ENCODE results near the gene KCTD17. TPM values are rescaled to one million over a fixed set of nuclear protein-coding genes. Genes with fewer than 3 reads are reported as not detected.

The KCTD17 gene
- total RNA-seq, 4 donors from 2014 or later, result 9.5 to 30.5 (median 13.5) TPM

DNA sequence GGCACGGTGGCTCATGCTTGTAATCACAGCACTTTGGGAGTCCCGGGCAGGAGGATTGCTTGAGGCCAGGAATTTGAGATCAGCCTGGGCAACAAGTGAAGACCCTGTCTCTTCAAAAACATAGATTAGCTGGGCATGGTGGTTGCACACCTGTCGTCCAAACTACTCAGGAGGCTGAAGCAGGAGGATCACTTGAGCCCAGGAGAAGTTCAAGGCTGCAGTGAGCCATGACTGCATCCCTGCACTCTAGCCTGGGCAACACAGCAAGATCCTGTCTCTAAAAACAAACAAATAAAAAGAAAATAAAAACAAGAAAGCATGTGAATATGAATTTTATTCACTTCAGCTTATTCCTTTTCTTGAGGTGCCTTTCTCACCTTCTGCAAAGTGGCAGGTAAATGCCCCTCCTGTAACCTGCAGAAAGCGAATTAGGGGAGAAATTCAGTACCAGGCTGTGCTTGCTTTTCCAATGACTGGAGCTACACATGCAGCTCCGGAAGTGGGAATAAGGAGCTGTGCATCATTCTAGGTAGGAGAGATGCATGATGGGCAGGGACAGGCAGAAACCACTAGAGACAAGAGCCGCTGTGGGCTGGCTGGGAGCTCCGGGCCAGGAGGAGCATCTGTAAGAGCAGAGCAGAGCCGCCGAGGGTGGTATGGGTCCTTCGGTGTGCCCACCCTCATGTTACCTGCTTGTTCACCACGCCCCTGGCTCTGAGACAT lies 14.7 kb upstream of the KCTD17 start:
- Histone ChIP-seq H3K36me3 (no peaks in the 10 kb centered on the region), H3K4me1 (peaks cover 0 to 21% (median 2%) of the 10 kb centered on the region in 4 donors), H3K4me3 (no peak overlapping the region), H3K27ac (no peak overlapping the region), H3K9me3 (no peaks in the 10 kb centered on the region), H3K27me3 (no peaks in the 10 kb centered on the region)
- TF ChIP-seq, protein P1, sequence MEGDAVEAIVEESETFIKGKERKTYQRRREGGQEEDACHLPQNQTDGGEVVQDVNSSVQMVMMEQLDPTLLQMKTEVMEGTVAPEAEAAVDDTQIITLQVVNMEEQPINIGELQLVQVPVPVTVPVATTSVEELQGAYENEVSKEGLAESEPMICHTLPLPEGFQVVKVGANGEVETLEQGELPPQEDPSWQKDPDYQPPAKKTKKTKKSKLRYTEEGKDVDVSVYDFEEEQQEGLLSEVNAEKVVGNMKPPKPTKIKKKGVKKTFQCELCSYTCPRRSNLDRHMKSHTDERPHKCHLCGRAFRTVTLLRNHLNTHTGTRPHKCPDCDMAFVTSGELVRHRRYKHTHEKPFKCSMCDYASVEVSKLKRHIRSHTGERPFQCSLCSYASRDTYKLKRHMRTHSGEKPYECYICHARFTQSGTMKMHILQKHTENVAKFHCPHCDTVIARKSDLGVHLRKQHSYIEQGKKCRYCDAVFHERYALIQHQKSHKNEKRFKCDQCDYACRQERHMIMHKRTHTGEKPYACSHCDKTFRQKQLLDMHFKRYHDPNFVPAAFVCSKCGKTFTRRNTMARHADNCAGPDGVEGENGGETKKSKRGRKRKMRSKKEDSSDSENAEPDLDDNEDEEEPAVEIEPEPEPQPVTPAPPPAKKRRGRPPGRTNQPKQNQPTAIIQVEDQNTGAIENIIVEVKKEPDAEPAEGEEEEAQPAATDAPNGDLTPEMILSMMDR (IDR thresholded peaks at IDR 0.05), result no peak
- TF ChIP-seq POLR2A (IDR thresholded peaks at IDR 0.05), result no peak
- no peak for DNase-seq

DNA sequence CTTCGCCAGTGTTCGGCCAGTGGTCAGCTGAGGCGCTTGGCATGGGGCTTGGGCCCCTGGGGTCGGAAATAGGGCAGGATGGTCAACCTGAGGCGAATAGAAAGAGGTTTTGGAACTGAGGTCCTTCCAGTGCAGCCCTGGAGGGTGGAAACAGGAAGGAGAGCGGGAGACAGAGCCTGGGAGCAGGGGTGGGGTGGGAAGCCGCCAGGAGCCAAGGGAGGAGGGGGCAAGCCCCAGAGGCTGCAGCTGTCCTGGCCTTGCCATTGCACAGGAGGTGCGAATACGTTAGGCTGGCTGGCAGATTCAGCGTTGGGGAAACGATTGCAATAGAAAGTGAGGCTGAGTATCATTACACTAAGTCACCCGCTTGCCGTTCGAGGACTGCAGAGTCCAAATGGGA lies 13.9 kb upstream of the KCTD17 start:
- H3K27me3 ChIP-seq, result no peaks in the 10 kb centered on the region
- peaks cover 0 to 20% (median 2%) of the 10 kb centered on the region in 4 donors for H3K4me1 ChIP-seq
- no peaks in the 10 kb centered on the region for H3K9me3 ChIP-seq
- no peak overlapping the region for H3K27ac ChIP-seq
- no peak overlapping the region for H3K4me3 ChIP-seq
- no peak for DNase-seq
- TF ChIP-seq, protein P1 (IDR thresholded peaks at IDR 0.05), result no peak
- no peak for TF ChIP-seq POLR2A (IDR thresholded peaks at IDR 0.05)
- H3K36me3 ChIP-seq, result no peaks in the 10 kb centered on the region

DNA sequence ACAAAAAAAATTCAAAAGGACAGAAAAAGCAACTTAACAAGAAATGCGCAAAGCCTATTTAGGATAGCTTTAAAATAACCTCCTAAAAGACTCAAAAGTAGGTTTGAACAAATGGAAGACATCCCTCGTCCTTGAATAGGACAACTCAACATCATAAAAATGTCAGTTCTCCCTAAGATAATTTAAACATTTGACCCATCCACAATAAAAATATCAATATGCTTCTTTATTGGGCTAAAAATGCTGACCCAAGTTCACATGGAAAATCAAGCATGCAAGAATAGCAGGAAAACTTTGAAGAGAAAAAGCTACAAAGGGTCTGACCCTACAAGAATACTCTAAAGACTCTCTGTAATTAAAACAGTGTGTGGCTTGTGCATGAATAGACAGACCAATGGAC lies 12.1 kb upstream of the KCTD17 start:
- no peaks in the 10 kb centered on the region for H3K27me3 ChIP-seq
- H3K36me3 ChIP-seq, result no peaks in the 10 kb centered on the region
- H3K9me3 ChIP-seq, result no peaks in the 10 kb centered on the region
- H3K4me1 ChIP-seq, result peaks cover 0 to 22% (median 0%) of the 10 kb centered on the region in 4 donors
- no peak for DNase-seq
- H3K27ac ChIP-seq, result no peak overlapping the region
- TF ChIP-seq, protein P1 (IDR thresholded peaks at IDR 0.05), result no peak
- no peak for TF ChIP-seq POLR2A (IDR thresholded peaks at IDR 0.05)
- no peak overlapping the region for H3K4me3 ChIP-seq

DNA sequence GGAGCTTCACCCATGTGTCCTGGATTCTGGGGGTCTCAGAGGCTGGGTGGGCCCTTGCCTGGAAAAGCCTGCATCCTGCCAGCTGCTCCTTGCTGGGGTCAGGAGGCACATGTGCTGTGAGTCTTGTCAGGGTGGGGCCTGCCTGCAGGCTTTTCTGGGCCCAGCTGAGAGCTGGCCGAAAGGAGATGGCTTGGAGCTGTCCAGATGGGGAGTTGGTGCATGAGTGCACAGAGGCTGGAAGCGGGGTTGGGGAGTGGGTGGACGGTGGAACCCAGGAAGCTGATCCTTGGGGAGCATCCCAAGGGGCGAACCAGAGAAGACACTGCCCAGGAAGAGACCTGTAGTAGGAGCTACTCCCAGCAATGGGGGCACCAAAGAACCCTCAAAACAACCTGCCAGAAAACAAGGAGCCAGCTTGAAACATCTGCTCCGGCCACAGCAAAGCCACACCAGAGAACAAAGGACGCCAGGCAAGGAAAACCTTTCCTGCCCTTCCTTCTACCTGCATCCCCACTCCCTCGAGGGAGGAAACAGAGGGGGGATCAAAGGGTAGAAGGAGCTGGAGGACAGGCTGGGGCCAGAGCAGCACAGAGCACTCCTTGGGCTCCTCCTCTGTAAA lies 8.2 kb upstream of the KCTD17 start:
- Histone ChIP-seq H3K9me3 (no peaks in the 10 kb centered on the region), H3K36me3 (no peaks in the 10 kb centered on the region), H3K4me3 (peak overlapping the region in 1 of 4 donors; percentile 5), H3K27ac (peak overlapping the region in 3 of 4 donors; percentile 64 to 85 (median 82)), H3K27me3 (no peaks in the 10 kb centered on the region), H3K4me1 (peaks cover 0 to 24% (median 0%) of the 10 kb centered on the region in 4 donors)
- no peak for DNase-seq
- peak in 1 of 2 donors; percentile 76 for TF ChIP-seq POLR2A (IDR thresholded peaks at IDR 0.05)
- TF ChIP-seq, protein P1 (IDR thresholded peaks at IDR 0.05), result no peak

DNA sequence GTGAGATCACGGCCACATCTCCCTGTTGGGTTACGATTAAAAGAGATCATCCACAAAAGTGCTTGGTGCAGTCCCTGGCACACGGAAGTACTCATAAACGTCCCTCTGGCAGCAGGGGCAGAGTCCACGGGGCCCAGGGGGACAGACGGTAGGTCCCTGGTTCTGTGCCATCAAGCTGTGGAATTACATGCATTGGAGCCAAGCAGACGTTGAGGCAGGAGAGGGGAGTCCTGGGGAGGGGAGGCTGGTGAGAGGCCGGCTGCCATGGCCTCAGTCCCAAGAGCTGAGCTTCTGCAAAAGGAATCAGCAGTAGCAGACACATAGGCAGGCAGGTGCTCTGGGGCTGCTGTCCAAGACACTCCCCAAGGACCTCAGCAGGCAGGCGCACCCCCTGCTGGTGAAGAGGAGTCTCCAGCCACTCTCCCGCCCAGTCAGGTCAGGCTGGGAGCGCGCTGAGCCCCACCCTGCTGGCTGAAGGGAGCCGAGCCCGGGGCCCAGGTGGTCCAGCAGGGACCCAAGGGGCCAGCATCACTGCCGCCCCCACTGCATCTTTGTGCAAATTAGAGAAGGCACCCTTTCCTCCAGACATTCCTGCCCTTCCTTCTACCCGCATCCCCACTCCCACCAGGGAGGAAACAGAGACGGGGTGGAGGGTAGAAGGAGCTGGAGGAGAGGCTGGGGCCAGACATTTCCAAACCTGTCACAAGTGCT lies 7.6 kb upstream of the KCTD17 start:
- Histone ChIP-seq H3K4me1 (peaks cover 0 to 24% (median 0%) of the 10 kb centered on the region in 4 donors), H3K27ac (peak overlapping the region in 3 of 4 donors; percentile 64 to 85 (median 82)), H3K9me3 (no peaks in the 10 kb centered on the region), H3K4me3 (no peak overlapping the region), H3K27me3 (no peaks in the 10 kb centered on the region), H3K36me3 (no peaks in the 10 kb centered on the region)
- peak; percentile 65 to 91 (median 90) for DNase-seq
- peak in 1 of 2 donors; percentile 29 for TF ChIP-seq POLR2A (IDR thresholded peaks at IDR 0.05)
- TF ChIP-seq, protein P1 (IDR thresholded peaks at IDR 0.05), result peak; percentile 26 to 93 (median 80)

All from Peyer's patch (tissue), 4 donors.